ENCODE results near the gene CAMK1D.

DNA sequence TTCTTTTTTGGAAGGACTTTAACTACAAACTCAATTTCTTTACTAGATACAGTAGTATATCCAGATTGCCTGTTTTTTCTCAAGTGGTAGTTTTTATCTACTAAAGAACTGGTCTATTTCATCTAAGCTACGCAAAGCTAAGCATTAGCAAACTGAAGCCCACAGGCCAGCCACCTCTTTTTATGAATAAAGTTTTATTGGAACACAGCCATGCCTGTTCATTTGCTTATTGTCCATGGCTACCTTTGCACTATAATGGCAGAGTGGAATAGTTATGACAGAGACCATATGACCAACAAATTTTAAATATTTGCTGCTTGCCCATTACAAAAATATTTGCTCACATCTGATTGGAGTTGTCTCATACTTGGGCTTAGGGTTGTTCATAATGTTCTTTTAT lies 168.7 kb downstream of the CAMK1D start:
- TF ChIP-seq ARNTL (CRISPR knock-in tag; IDR thresholded peaks at IDR 0.05; ENCODE audit: borderline replicate concordance, low read depth): no peak
- no peak for TF ChIP-seq ZC3H10 (CRISPR knock-in tag; IDR thresholded peaks at IDR 0.05)
- TF ChIP-seq ISL1 (CRISPR knock-in tag; IDR thresholded peaks at IDR 0.05): no peak
- no peak for TF ChIP-seq ZFP30 (CRISPR knock-in tag; IDR thresholded peaks at IDR 0.05)
- TF ChIP-seq, protein P1, sequence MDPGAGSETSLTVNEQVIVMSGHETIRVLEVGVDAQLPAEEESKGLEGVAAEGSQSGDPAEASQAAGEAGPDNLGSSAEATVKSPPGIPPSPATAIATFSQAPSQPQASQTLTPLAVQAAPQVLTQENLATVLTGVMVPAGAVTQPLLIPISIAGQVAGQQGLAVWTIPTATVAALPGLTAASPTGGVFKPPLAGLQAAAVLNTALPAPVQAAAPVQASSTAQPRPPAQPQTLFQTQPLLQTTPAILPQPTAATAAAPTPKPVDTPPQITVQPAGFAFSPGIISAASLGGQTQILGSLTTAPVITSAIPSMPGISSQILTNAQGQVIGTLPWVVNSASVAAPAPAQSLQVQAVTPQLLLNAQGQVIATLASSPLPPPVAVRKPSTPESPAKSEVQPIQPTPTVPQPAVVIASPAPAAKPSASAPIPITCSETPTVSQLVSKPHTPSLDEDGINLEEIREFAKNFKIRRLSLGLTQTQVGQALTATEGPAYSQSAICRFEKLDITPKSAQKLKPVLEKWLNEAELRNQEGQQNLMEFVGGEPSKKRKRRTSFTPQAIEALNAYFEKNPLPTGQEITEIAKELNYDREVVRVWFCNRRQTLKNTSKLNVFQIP (CRISPR knock-in tag; IDR thresholded peaks at IDR 0.05; ENCODE audit: borderline replicate concordance, low read depth): no peak
- TF ChIP-seq, protein P2, sequence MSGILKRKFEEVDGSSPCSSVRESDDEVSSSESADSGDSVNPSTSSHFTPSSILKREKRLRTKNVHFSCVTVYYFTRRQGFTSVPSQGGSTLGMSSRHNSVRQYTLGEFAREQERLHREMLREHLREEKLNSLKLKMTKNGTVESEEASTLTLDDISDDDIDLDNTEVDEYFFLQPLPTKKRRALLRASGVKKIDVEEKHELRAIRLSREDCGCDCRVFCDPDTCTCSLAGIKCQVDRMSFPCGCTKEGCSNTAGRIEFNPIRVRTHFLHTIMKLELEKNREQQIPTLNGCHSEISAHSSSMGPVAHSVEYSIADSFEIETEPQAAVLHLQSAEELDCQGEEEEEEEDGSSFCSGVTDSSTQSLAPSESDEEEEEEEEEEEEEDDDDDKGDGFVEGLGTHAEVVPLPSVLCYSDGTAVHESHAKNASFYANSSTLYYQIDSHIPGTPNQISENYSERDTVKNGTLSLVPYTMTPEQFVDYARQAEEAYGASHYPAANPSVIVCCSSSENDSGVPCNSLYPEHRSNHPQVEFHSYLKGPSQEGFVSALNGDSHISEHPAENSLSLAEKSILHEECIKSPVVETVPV (CRISPR knock-in tag; IDR thresholded peaks at IDR 0.05): no peak
- no peak for TF ChIP-seq ZFP3 (CRISPR knock-in tag; IDR thresholded peaks at IDR 0.05)

All from SK-N-SH treated with all-trans-retinoic acid at 6 μM for 48 hours (cell line).